GM10266 (cell line): Measurements from ENCODE around the gene STRADA.

Experiments
- DNase-seq: peaks from one replicate; pipeline ENCODE4 v3.0.0; 2012; ENCODE audit errors: extremely low spot score
- TF ChIP-seq, protein P1 (sequence below): IDR thresholded peaks from 2 replicates; pipeline ENCODE4 v1.5.1; 2012; ENCODE audit warnings: mild to moderate bottlenecking, low read depth; ENCODE audit not compliant: control insufficient read depth, insufficient read depth; ENCODE audit errors: missing control alignments

The STRADA gene

GRCh38 chr17:63706336-63707082 is 35.1 kb downstream of the STRADA start:
- DNase-seq = no peak
- TF ChIP-seq, protein P1, sequence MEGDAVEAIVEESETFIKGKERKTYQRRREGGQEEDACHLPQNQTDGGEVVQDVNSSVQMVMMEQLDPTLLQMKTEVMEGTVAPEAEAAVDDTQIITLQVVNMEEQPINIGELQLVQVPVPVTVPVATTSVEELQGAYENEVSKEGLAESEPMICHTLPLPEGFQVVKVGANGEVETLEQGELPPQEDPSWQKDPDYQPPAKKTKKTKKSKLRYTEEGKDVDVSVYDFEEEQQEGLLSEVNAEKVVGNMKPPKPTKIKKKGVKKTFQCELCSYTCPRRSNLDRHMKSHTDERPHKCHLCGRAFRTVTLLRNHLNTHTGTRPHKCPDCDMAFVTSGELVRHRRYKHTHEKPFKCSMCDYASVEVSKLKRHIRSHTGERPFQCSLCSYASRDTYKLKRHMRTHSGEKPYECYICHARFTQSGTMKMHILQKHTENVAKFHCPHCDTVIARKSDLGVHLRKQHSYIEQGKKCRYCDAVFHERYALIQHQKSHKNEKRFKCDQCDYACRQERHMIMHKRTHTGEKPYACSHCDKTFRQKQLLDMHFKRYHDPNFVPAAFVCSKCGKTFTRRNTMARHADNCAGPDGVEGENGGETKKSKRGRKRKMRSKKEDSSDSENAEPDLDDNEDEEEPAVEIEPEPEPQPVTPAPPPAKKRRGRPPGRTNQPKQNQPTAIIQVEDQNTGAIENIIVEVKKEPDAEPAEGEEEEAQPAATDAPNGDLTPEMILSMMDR = no peak

DNA sequence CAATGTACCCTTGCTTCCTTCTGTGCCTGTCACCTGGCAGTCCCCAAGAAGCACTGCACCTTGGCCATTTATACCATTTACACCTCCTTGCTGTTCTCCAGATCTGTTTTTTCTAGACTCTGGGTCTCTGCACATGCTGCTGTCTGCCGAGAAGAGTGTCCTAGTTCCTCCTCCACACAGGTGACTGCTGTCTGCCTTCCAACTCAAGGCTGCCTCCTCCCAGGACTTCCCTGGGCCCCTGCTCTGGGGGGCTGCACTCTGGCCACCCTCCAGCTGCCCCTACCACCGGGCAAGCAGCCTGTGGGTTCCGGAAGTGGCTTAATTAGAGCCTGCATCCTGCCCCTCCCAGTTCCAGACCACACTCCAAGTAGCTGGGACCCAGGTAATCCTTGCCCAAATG is 35.9 kb downstream of the STRADA start:
- DNase-seq = no peak
- TF ChIP-seq, protein P1 = no peak

DNA sequence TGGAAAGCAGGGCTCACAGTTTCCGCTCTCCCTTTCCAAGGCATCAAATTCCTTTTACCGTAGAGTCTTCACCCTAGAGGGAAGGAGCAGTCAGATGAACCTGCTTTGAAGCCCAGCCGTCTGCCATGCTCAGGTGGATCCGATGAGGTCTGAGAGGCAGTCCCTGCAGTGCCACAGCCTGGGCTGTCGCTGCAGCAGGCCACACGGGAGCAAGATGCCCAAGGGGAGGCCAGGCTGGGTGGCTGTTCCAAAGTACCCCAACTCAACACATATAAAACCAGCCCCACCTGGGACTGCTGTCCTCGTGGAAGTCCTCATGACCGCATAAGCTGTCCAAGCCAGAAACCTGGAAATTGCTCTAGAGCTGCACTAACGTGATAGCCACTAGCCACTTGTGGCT is 36.8 kb downstream of the STRADA start:
- DNase-seq = no peak
- TF ChIP-seq, protein P1 = no peak

DNA sequence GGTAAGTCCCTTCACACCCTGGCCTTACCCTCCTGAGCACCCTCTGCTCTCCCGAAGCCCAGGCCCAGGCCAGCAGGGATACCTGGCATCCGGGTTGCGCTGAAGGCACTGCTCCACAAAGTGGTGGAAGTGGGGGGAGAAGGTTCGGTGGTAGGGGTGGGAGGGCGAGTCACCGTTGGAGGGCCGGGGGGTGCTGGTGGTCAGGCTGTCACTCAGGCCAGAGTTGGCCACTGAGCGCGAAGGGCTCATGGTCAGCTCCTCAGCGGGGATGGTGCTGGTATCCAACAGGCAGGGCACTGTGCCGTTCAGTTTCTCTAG is 37.4 kb downstream of the STRADA start:
- DNase-seq = no peak
- TF ChIP-seq, protein P1 = no peak

- no peak for DNase-seq
- TF ChIP-seq, protein P1 = no peak
These were observed 37.9 kb downstream of the STRADA start for GRCh38 chr17:63703556-63704258.

- no peak for DNase-seq
- TF ChIP-seq, protein P1 = no peak
These were observed 38.6 kb downstream of the STRADA start for GRCh38 chr17:63703029-63703428.

DNA sequence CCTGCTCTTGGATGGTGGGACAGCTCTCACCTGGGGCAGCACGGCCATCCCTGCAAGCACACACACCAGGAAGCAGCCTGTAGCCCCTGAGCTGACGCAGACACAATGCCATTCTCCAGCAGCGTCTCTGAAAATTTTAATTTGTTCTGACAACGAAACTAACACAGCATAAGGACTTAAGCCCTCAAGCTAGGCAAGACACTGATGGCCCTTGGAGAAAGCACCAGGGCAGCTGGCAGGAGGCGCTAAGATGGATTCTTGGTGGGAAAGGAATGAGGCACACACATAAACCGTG is 38.9 kb downstream of the STRADA start:
- DNase-seq = no peak
- TF ChIP-seq, protein P1 = no peak
